Testis (tissue), 3 donors: ENCODE data around the gene ARL5A. TPM values are rescaled to one million over a fixed set of nuclear protein-coding genes. Genes with fewer than 3 reads are reported as not detected.

Source experiments
- DNase-seq: peaks from one replicate; pipeline ENCODE4 v3.0.0-alpha.2; 2019
- H3K27ac ChIP-seq, 2 donors: fragments of 200-600 bp; sonication (generic); one replicate each; pipeline ENCODE4 v1.5.1; 2019
- H3K27me3 ChIP-seq: fragments of 200-600 bp; sonication (generic); one replicate; pipeline ENCODE4 v1.5.1; 2019
- H3K36me3 ChIP-seq: fragments of 200-600 bp; sonication (generic); one replicate; pipeline ENCODE4 v1.5.1; 2017; ENCODE audit warnings: low read depth; ENCODE audit errors: missing control alignments
- H3K4me1 ChIP-seq: fragments of 200-600 bp; sonication (generic); one replicate; pipeline ENCODE4 v1.5.1; 2019
- H3K4me3 ChIP-seq, 2 donors: fragments of 200-600 bp; sonication (generic); one replicate each; pipeline ENCODE4 v1.5.1; 2017 to 2019
- H3K9me3 ChIP-seq: fragments of 200-600 bp; sonication (generic); one replicate; pipeline ENCODE4 v1.5.1; 2017
- POLR2A ChIP-seq: fragments of 450-650 bp; IDR thresholded peaks from one replicate; pipeline ENCODE4 v1.6.1; 2017; ENCODE audit warnings: antibody characterized with exemption, mild to moderate bottlenecking, moderate library complexity
- WGBS, 2 donors: methylation state at CpG; one replicate each; pipeline ENCODE4 v1.1.5; 2018; 5-methylcytosine and 5-hydroxymethylcytosine counted together
- intact Hi-C: fragments of 100-400 bp; cut with DNase I; formaldehyde crosslinking; loops from one replicate; pipeline ENCODE4 v1.15.1; 2023; ENCODE audit warnings: low total_unique reads
- polyA plus RNA-seq: library from polyadenylated mRNA; stranded (reverse); fragments of 350-450 nt; fragmentation: Illumina TruSeq; extraction: RNeasy Lipid Tissue Mini Kit (QIAGEN cat#74804); gene quantifications from one replicate; pipeline ENCODE4 v1.2.3, GENCODE V29; 2014; ENCODE audit warnings: low read depth, low replicate concordance; ENCODE audit not compliant: insufficient read depth
- total RNA-seq, 2 donors: library from RNA; depleted of rRNA; stranded (reverse); fragments of >200 nt; gene quantifications; one replicate each; pipeline ENCODE4 v1.2.3, GENCODE V29; 2016
- TF ChIP-seq, protein P1 (sequence below), 3 experiments: fragments of 450-650 bp in 2 of 3; fragments of 200-600 bp in 1 of 3; sonication (generic) in 1 of 3; IDR thresholded peaks; one replicate each; pipeline ENCODE4 v1.5.1; 2016 to 2019; ENCODE audit warnings: antibody characterized with exemption in 3 of 3, mild to moderate bottlenecking in 2 of 3, moderate library complexity in 1 of 3

Gene ARL5A
- total and polyA plus RNA-seq, 3 donors from 2014 or later, result 19.1 to 34.0 (median 27.5) TPM

DNA sequence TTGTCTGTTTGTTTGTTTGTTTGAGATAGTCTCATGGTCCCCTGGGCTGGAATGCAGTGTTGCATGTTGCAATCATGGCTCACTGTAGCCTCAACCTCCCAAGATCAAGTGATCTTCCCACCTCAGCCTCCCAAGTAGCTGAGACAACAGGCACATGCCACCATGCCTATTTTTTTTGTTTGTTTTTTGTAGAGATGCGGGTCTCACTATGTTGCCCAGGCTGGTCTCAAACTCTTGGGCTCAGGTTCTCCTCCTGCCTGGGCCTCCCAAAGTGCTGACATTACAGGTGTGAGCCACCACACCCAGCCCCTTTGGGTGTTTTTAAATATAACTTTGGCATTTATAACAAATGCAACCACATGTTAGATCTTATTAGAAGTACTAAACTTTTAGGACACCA is 37.5 kb downstream of the ARL5A start:
- 91 to 96% methylated on average over 1 of the region's 1 CpG for WGBS, 2 donors
- no peak overlapping the region for H3K27ac ChIP-seq
- TF ChIP-seq POLR2A, result no peak
- TF ChIP-seq, protein P1, sequence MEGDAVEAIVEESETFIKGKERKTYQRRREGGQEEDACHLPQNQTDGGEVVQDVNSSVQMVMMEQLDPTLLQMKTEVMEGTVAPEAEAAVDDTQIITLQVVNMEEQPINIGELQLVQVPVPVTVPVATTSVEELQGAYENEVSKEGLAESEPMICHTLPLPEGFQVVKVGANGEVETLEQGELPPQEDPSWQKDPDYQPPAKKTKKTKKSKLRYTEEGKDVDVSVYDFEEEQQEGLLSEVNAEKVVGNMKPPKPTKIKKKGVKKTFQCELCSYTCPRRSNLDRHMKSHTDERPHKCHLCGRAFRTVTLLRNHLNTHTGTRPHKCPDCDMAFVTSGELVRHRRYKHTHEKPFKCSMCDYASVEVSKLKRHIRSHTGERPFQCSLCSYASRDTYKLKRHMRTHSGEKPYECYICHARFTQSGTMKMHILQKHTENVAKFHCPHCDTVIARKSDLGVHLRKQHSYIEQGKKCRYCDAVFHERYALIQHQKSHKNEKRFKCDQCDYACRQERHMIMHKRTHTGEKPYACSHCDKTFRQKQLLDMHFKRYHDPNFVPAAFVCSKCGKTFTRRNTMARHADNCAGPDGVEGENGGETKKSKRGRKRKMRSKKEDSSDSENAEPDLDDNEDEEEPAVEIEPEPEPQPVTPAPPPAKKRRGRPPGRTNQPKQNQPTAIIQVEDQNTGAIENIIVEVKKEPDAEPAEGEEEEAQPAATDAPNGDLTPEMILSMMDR (IDR thresholded peaks at IDR 0.05), result no peak
- no peaks in the 10 kb centered on the region for H3K4me1 ChIP-seq
- no peaks in the 10 kb centered on the region for H3K36me3 ChIP-seq
- H3K9me3 ChIP-seq, result no peaks in the 10 kb centered on the region
- H3K27me3 ChIP-seq, result no peaks in the 10 kb centered on the region
- no peak for DNase-seq
- H3K4me3 ChIP-seq, result no peak overlapping the region
- intact Hi-C loops, result no loop called here

DNA sequence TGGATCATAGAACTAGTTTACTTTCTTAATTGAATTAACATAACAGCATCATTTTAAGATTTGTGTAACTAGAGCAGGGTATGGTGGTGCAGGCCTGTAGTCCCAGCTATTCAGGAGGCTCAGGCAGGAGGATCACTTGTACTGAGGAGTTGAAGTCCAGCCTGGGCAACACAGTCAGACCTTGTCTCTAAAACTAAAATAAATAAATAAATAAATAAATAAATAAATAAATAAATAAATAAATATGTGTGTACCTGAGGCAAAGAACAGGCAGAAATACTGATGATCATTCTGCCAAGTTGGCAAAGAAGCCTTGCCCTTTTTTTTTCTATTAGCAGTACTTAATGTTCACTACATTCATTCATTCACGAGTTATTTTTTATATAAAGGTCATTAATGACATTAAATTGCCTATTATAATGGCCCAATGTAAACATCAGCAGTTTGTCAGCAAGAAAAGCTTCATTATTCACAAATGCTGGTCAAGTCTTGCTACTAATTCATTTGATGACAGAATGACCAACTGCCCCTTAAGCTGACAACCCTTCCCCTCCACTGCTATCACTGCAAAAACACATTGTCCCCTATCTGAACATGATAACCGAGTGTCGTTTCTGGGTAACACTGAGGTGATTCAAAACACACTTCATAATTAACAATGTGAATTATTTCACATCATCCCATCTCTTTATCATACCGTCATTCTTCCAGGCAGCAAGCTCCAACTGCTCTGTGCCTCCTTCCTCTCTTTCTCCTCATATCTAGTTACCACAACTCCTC is 39.0 kb downstream of the ARL5A start:
- no peaks in the 10 kb centered on the region for H3K27me3 ChIP-seq
- intact Hi-C loops, result no loop called here
- H3K27ac ChIP-seq, result no peak overlapping the region
- DNase-seq, result no peak
- 57 to 74% methylated on average over 4 of the region's 4 CpGs for WGBS, 2 donors
- no peak overlapping the region for H3K4me3 ChIP-seq
- no peak for TF ChIP-seq POLR2A
- TF ChIP-seq, protein P1 (IDR thresholded peaks at IDR 0.05), result no peak
- H3K36me3 ChIP-seq, result no peaks in the 10 kb centered on the region
- H3K4me1 ChIP-seq, result no peaks in the 10 kb centered on the region
- H3K9me3 ChIP-seq, result no peaks in the 10 kb centered on the region

DNA sequence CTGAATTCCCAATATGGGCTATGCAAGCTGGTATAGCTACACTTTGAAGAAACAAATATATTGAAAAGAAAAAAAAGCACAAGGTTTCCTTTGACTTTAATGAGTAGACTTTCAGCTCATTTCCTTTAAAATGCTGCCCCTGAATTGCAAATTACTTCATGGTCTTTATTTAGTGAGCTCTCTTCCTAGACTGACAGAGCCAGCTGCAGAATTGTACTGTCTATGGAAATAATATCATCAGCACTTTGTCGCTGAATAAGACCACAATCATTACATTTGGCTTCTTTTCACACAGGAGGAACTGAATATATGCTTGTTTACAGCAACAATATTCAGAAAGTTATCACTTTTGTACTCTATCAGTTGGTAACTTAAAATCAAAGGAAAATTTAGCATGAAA is 41.7 kb downstream of the ARL5A start:
- no peak overlapping the region for H3K27ac ChIP-seq
- H3K9me3 ChIP-seq, result no peaks in the 10 kb centered on the region
- H3K36me3 ChIP-seq, result no peaks in the 10 kb centered on the region
- TF ChIP-seq POLR2A, result no peak
- TF ChIP-seq, protein P1 (IDR thresholded peaks at IDR 0.05), result no peak
- H3K4me3 ChIP-seq, result no peak overlapping the region
- DNase-seq, result no peak
- no peaks in the 10 kb centered on the region for H3K4me1 ChIP-seq
- intact Hi-C loops, result no loop called here
- 88 to 91% methylated on average over 1 of the region's 1 CpG for WGBS, 2 donors
- no peaks in the 10 kb centered on the region for H3K27me3 ChIP-seq

DNA sequence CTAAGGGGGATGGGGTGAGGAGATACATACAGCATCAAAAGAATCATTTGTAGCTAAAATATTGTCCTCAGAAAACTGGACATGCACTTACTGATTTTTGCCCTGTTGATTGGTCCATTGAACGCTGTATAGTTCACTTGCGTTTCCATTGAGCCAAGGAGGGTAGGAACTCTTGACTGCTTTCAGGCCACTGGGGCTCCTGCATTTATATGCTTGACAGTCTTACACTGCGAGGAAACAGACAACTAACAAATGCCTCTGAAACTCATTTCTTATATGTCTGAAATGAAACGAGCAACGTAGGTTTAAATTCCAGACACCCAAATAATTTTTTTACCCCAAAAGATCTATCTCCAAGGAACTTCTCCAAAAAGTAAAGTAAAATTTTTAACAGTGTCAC is 42.1 kb downstream of the ARL5A start:
- no peak overlapping the region for H3K4me3 ChIP-seq
- intact Hi-C loops, result no loop called here
- no peaks in the 10 kb centered on the region for H3K36me3 ChIP-seq
- H3K4me1 ChIP-seq, result no peaks in the 10 kb centered on the region
- H3K27me3 ChIP-seq, result no peaks in the 10 kb centered on the region
- TF ChIP-seq, protein P1 (IDR thresholded peaks at IDR 0.05), result no peak
- TF ChIP-seq POLR2A, result no peak
- no peak overlapping the region for H3K27ac ChIP-seq
- WGBS, 2 donors, result 91 to 95% methylated on average over 5 of the region's 5 CpGs
- DNase-seq, result no peak
- no peaks in the 10 kb centered on the region for H3K9me3 ChIP-seq

DNA sequence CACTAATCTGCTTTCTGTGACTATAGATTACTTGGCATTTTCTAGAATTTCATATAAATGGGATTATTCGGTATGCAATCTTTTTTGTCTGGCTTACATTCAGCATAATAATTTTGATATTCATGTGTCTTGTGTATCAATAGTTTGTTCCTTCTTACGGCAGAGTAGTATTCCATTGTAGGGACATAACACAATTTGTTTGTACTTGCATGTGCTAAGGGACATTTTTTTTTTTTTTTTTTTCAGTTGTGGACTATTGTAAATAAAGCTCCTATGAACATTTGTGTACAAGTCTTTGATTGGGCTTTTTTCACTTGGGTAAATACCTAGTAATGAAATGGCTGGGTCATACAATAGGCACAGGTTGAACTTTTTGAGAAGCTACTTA is 45.1 kb downstream of the ARL5A start:
- TF ChIP-seq POLR2A, result no peak
- TF ChIP-seq, protein P1 (IDR thresholded peaks at IDR 0.05), result no peak
- Histone ChIP-seq H3K27ac (no peak overlapping the region), H3K36me3 (no peaks in the 10 kb centered on the region), H3K4me3 (no peak overlapping the region), H3K4me1 (no peaks in the 10 kb centered on the region), H3K9me3 (no peaks in the 10 kb centered on the region), H3K27me3 (no peaks in the 10 kb centered on the region)
- intact Hi-C loops, result no loop called here
- WGBS, 2 donors, result 94 to 98% methylated on average over 2 of the region's 2 CpGs
- DNase-seq, result no peak
